ENCODE results near the gene HPGDS. TPM values are rescaled to one million over a fixed set of nuclear protein-coding genes. Genes with fewer than 3 reads are reported as not detected.
"Not testable (repeated sequence)": the region's sequence is repeated elsewhere in the genome, so short reads cannot be mapped to it uniquely, and the experiment has no call there.

HPGDS gene
- total RNA-seq, 1 donor from 2014 or later: not detected

DNA sequence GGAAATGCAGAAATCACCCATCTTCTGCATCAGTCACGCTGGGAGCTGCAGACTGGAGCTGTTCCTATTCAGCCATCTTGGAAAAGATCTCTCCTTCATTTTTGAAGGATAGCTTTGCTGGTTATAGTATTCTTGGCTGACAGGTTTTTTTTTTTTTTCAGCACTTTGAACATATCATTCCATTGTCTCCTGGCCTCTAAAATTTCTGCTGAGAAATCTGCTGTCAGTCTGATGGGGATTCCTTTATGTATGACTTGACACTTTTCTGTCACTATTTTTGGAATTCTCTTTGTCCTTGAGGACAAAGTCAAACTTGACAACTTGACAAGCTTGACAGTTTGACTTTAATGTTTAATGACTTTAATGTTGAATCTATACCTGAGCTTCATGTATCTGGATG is 16.8 kb downstream of the HPGDS start:
- no peak overlapping the region for H3K4me3 Mint-ChIP-seq
- no peak overlapping the region for H3K27ac Mint-ChIP-seq (ENCODE audit: unreplicated experiment)
- H3K4me1 Mint-ChIP-seq: no peaks in the 10 kb centered on the region
- peaks cover 22% of the 10 kb centered on the region for H3K36me3 Mint-ChIP-seq (ENCODE audit: low read depth)
- H3K27me3 Mint-ChIP-seq (ENCODE audit: low read depth): no peaks in the 10 kb centered on the region
- peaks cover 19% of the 10 kb centered on the region for H3K9me3 Mint-ChIP-seq
- TF ChIP-seq, protein P1, sequence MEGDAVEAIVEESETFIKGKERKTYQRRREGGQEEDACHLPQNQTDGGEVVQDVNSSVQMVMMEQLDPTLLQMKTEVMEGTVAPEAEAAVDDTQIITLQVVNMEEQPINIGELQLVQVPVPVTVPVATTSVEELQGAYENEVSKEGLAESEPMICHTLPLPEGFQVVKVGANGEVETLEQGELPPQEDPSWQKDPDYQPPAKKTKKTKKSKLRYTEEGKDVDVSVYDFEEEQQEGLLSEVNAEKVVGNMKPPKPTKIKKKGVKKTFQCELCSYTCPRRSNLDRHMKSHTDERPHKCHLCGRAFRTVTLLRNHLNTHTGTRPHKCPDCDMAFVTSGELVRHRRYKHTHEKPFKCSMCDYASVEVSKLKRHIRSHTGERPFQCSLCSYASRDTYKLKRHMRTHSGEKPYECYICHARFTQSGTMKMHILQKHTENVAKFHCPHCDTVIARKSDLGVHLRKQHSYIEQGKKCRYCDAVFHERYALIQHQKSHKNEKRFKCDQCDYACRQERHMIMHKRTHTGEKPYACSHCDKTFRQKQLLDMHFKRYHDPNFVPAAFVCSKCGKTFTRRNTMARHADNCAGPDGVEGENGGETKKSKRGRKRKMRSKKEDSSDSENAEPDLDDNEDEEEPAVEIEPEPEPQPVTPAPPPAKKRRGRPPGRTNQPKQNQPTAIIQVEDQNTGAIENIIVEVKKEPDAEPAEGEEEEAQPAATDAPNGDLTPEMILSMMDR (conservative IDR thresholded peaks at IDR 0.05): no peak
- no peak for DNase-seq (ENCODE audit: low read depth, low spot score)

DNA sequence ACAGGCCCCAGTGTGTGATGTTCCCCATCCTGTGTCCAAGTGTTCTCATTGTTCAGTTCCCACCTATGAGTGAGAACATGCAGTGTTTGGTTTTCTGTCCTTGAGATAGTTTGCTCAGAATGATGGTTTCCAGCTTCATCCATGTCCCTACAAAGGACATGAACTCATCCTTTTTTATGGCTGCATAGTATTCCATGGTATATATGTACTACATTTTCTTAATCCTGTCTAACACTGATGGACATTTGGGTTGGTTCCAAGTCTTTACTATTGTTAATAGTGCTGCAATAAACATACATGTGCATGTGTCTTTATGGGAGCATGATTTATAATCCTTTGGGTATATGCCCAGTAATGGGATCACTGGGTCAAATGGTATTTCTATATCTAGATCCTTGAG is 22.7 kb downstream of the HPGDS start:
- Mint-ChIP-seq H3K36me3 (ENCODE audit: low read depth) (peaks cover 18% of the 10 kb centered on the region), H3K9me3 (peaks cover 18% of the 10 kb centered on the region)
- not testable (repeated sequence) for H3K27me3 Mint-ChIP-seq (ENCODE audit: low read depth); H3K4me3 Mint-ChIP-seq; DNase-seq (ENCODE audit: low read depth, low spot score); H3K4me1 Mint-ChIP-seq; H3K27ac Mint-ChIP-seq (ENCODE audit: unreplicated experiment)

DNA sequence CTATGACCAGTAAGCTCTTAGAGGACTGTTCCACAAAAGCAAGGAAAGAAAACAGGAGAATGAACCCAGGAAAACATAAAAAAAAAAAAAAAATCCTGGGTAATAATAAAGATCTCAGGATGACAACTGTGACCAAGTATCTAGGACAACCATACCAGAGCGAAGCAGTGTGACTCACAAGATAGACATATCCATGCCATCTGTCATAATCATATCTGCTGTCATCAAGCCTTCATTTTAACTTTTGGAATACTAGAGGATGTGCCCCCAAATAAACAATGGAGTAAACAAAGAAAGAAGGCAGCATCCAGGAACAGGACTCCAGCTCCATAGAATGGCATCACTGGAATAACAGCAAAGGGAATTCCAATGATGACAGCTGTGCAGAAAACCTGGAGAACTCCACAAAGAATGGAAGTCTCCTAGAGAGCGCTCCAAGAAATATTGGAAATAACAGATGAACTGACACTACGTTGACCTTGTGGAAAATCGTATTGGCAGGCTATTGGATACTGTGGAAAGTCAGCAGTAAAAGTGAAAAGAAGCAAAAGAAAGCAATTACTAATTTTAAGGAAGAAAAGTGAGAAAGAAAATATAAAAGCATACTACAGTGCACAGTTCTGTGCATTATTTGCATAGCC is 35.3 kb downstream of the HPGDS start:
- Mint-ChIP-seq H3K9me3 (no peaks in the 10 kb centered on the region), H3K4me1 (peaks cover 11% of the 10 kb centered on the region), H3K36me3 (ENCODE audit: low read depth) (no peaks in the 10 kb centered on the region), H3K27ac (ENCODE audit: unreplicated experiment) (no peak overlapping the region), H3K4me3 (no peak overlapping the region), H3K27me3 (ENCODE audit: low read depth) (no peaks in the 10 kb centered on the region)
- DNase-seq (ENCODE audit: low read depth, low spot score): no peak
- TF ChIP-seq, protein P1 (conservative IDR thresholded peaks at IDR 0.05): no peak

DNA sequence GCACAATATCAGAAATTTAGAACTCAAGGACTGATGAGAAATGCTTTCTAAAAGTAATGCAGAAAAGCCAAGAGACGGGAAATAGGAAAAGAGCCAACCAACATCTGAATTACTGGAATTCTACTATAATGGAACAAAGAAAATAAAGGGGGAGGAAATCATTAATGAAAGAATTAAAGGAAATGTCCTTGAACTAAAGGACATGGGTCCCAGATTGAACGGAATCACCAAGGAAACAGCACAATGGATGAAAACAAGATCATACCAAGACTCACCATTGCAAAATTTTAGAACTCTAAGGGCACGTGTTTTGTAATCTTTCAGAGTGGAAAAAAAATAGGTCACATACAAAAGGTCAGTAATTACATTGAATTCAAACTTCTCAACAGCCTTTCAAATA is 35.9 kb downstream of the HPGDS start:
- H3K9me3 Mint-ChIP-seq: no peaks in the 10 kb centered on the region
- H3K36me3 Mint-ChIP-seq (ENCODE audit: low read depth): no peaks in the 10 kb centered on the region
- H3K27me3 Mint-ChIP-seq (ENCODE audit: low read depth): no peaks in the 10 kb centered on the region
- H3K27ac Mint-ChIP-seq (ENCODE audit: unreplicated experiment): no peak overlapping the region
- TF ChIP-seq, protein P1 (conservative IDR thresholded peaks at IDR 0.05): no peak
- H3K4me1 Mint-ChIP-seq: peaks cover 11% of the 10 kb centered on the region
- no peak overlapping the region for H3K4me3 Mint-ChIP-seq
- DNase-seq (ENCODE audit: low read depth, low spot score): no peak

DNA sequence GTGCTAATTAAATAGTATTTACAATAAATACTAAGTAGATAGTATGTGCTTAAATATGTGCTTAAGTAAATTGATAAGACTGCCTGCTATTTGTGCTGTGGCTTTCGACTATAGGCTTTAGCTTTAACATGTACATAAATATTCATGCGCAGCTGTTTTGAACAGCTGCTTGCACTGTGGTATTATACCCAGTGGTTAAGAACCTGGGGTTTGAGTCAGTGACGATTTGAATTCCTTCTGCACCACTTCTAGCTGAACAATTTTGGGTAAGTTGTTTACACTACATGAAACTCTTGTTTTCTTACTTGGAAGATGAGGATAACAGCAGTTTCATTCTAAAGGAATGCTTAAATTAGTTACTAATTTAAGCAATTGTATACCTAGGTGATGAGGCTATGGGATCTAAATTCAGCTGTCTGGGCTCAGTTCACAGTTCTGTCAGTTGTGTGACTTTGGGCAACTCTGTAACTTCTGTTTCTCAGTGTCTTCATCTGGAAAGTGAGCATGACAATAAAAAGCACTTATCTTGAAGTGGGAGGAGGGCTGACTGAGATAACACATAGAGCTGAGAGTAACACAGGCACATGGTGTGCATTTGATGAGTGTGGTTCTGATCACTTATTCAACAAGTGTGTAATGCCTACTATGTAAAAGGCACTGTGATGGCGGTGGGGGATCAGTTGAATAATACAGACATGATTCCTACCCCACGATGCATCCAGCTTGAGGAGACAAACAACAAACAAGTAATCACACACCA is 37.0 kb downstream of the HPGDS start:
- TF ChIP-seq, protein P1 (conservative IDR thresholded peaks at IDR 0.05): no peak
- no peaks in the 10 kb centered on the region for H3K9me3 Mint-ChIP-seq
- no peak overlapping the region for H3K27ac Mint-ChIP-seq (ENCODE audit: unreplicated experiment)
- no peaks in the 10 kb centered on the region for H3K27me3 Mint-ChIP-seq (ENCODE audit: low read depth)
- H3K36me3 Mint-ChIP-seq (ENCODE audit: low read depth): no peaks in the 10 kb centered on the region
- no peak for DNase-seq (ENCODE audit: low read depth, low spot score)
- no peak overlapping the region for H3K4me3 Mint-ChIP-seq
- peaks cover 11% of the 10 kb centered on the region for H3K4me1 Mint-ChIP-seq

DNA sequence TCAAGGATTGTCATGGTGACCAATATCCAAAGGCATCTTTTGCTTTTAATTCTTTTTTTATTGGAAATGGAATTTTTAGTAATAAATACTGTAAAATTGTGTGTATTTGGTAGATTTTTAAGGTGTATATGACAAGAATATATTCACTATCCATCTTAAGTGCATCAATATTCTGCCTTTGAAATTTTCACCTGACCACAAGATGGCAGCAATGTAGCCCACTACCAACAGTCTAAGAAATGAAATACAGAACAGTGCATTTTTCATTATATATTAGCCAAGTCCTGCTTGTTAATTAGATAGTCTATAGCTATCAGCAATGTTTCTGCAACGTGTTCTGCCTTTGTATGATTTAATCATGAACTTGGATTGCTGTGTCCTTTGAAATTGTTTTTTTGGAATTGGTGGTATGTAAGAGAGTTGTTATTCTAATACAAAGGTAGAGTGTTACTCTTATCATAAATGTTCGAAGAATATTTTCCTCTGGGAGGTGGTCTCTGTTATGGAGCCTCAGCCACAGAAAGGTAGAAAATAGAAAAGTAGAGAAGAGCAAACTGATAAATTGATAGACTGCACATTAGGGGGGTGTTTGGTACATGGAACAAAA is 38.2 kb downstream of the HPGDS start:
- DNase-seq (ENCODE audit: low read depth, low spot score): peak; percentile 14
- Mint-ChIP-seq H3K4me3 (no peak overlapping the region), H3K4me1 (peaks cover 11% of the 10 kb centered on the region), H3K9me3 (no peaks in the 10 kb centered on the region), H3K27me3 (ENCODE audit: low read depth) (no peaks in the 10 kb centered on the region), H3K36me3 (ENCODE audit: low read depth) (no peaks in the 10 kb centered on the region), H3K27ac (ENCODE audit: unreplicated experiment) (no peak overlapping the region)
- TF ChIP-seq, protein P1 (conservative IDR thresholded peaks at IDR 0.05): peak; percentile 77
